ENCODE data around the gene PDE3B.

The PDE3B gene

GRCh38 chr11:14821031-14821430, 177.4 kb downstream of the PDE3B start:
- Histone ChIP-seq H3K4me1 (ENCODE audit: control insufficient read depth in 1 of 2, insufficient read depth in 2 of 2, low read length in 2 of 2) (no peaks in the 10 kb centered on the region), H3K36me3 (ENCODE audit: control insufficient read depth in 1 of 2, insufficient read depth in 2 of 2, low read length in 2 of 2) (no peaks in the 10 kb centered on the region), H3K9ac (ENCODE audit: low read depth in 1 of 2, low read length in 2 of 2) (no peak overlapping the region), H3K4me3 (ENCODE audit: low read depth in 1 of 2, low read length in 2 of 2) (no peak overlapping the region), H3K27me3 (ENCODE audit: control insufficient read depth in 1 of 2, insufficient read depth in 2 of 2, low read length in 2 of 2) (no peaks in the 10 kb centered on the region), H3K9me3 (ENCODE audit: control insufficient read depth in 1 of 2, low read length in 2 of 2) (no peaks in the 10 kb centered on the region), H3K27ac (ENCODE audit: low read depth, low read length) (no peak overlapping the region)

GRCh38 chr11:14826600-14826999, 183.0 kb downstream of the PDE3B start:
- no peaks in the 10 kb centered on the region for H3K36me3 ChIP-seq (ENCODE audit: control insufficient read depth in 1 of 2, insufficient read depth in 2 of 2, low read length in 2 of 2)
- H3K9ac ChIP-seq (ENCODE audit: low read depth in 1 of 2, low read length in 2 of 2): no peak overlapping the region
- H3K4me1 ChIP-seq (ENCODE audit: control insufficient read depth in 1 of 2, insufficient read depth in 2 of 2, low read length in 2 of 2): no peaks in the 10 kb centered on the region
- no peaks in the 10 kb centered on the region for H3K9me3 ChIP-seq (ENCODE audit: control insufficient read depth in 1 of 2, low read length in 2 of 2)
- H3K27ac ChIP-seq (ENCODE audit: low read depth, low read length): no peak overlapping the region
- no peak overlapping the region for H3K4me3 ChIP-seq (ENCODE audit: low read depth in 1 of 2, low read length in 2 of 2)
- no peaks in the 10 kb centered on the region for H3K27me3 ChIP-seq (ENCODE audit: control insufficient read depth in 1 of 2, insufficient read depth in 2 of 2, low read length in 2 of 2)

- H3K27ac ChIP-seq (ENCODE audit: low read depth, low read length): no peak overlapping the region
- H3K9ac ChIP-seq (ENCODE audit: low read depth in 1 of 2, low read length in 2 of 2): no peak overlapping the region
- H3K36me3 ChIP-seq (ENCODE audit: control insufficient read depth in 1 of 2, insufficient read depth in 2 of 2, low read length in 2 of 2): no peaks in the 10 kb centered on the region
- H3K27me3 ChIP-seq (ENCODE audit: control insufficient read depth in 1 of 2, insufficient read depth in 2 of 2, low read length in 2 of 2): no peaks in the 10 kb centered on the region
- no peaks in the 10 kb centered on the region for H3K9me3 ChIP-seq (ENCODE audit: control insufficient read depth in 1 of 2, low read length in 2 of 2)
- no peaks in the 10 kb centered on the region for H3K4me1 ChIP-seq (ENCODE audit: control insufficient read depth in 1 of 2, insufficient read depth in 2 of 2, low read length in 2 of 2)
- no peak overlapping the region for H3K4me3 ChIP-seq (ENCODE audit: low read depth in 1 of 2, low read length in 2 of 2)
Observed at GRCh38 chr11:14835496-14836492, 192.2 kb downstream of the PDE3B start.

- Histone ChIP-seq H3K36me3 (ENCODE audit: control insufficient read depth in 1 of 2, insufficient read depth in 2 of 2, low read length in 2 of 2) (no peaks in the 10 kb centered on the region), H3K27me3 (ENCODE audit: control insufficient read depth in 1 of 2, insufficient read depth in 2 of 2, low read length in 2 of 2) (no peaks in the 10 kb centered on the region), H3K27ac (ENCODE audit: low read depth, low read length) (no peak overlapping the region), H3K9ac (ENCODE audit: low read depth in 1 of 2, low read length in 2 of 2) (no peak overlapping the region), H3K4me1 (ENCODE audit: control insufficient read depth in 1 of 2, insufficient read depth in 2 of 2, low read length in 2 of 2) (no peaks in the 10 kb centered on the region), H3K4me3 (ENCODE audit: low read depth in 1 of 2, low read length in 2 of 2) (no peak overlapping the region), H3K9me3 (ENCODE audit: control insufficient read depth in 1 of 2, low read length in 2 of 2) (no peaks in the 10 kb centered on the region)
Observed at GRCh38 chr11:14842002-14842401, 198.4 kb downstream of the PDE3B start.

GRCh38 chr11:14852571-14853177, 209.1 kb downstream of the PDE3B start:
- no peaks in the 10 kb centered on the region for H3K36me3 ChIP-seq (ENCODE audit: control insufficient read depth in 1 of 2, insufficient read depth in 2 of 2, low read length in 2 of 2)
- no peak overlapping the region for H3K9ac ChIP-seq (ENCODE audit: low read depth in 1 of 2, low read length in 2 of 2)
- no peaks in the 10 kb centered on the region for H3K9me3 ChIP-seq (ENCODE audit: control insufficient read depth in 1 of 2, low read length in 2 of 2)
- H3K27me3 ChIP-seq (ENCODE audit: control insufficient read depth in 1 of 2, insufficient read depth in 2 of 2, low read length in 2 of 2): no peaks in the 10 kb centered on the region
- no peaks in the 10 kb centered on the region for H3K4me1 ChIP-seq (ENCODE audit: control insufficient read depth in 1 of 2, insufficient read depth in 2 of 2, low read length in 2 of 2)
- no peak overlapping the region for H3K27ac ChIP-seq (ENCODE audit: low read depth, low read length)
- no peak overlapping the region for H3K4me3 ChIP-seq (ENCODE audit: low read depth in 1 of 2, low read length in 2 of 2)

- Histone ChIP-seq H3K27ac (ENCODE audit: low read depth, low read length) (no peak overlapping the region), H3K27me3 (ENCODE audit: control insufficient read depth in 1 of 2, insufficient read depth in 2 of 2, low read length in 2 of 2) (no peaks in the 10 kb centered on the region), H3K4me1 (ENCODE audit: control insufficient read depth in 1 of 2, insufficient read depth in 2 of 2, low read length in 2 of 2) (no peaks in the 10 kb centered on the region), H3K9ac (ENCODE audit: low read depth in 1 of 2, low read length in 2 of 2) (no peak overlapping the region), H3K4me3 (ENCODE audit: low read depth in 1 of 2, low read length in 2 of 2) (no peak overlapping the region), H3K36me3 (ENCODE audit: control insufficient read depth in 1 of 2, insufficient read depth in 2 of 2, low read length in 2 of 2) (no peaks in the 10 kb centered on the region), H3K9me3 (ENCODE audit: control insufficient read depth in 1 of 2, low read length in 2 of 2) (no peaks in the 10 kb centered on the region)
Observed at GRCh38 chr11:14854057-14854456, 210.5 kb downstream of the PDE3B start.

GRCh38 chr11:14855890-14856289, 212.3 kb downstream of the PDE3B start:
- Histone ChIP-seq H3K27me3 (ENCODE audit: control insufficient read depth in 1 of 2, insufficient read depth in 2 of 2, low read length in 2 of 2) (no peaks in the 10 kb centered on the region), H3K9ac (ENCODE audit: low read depth in 1 of 2, low read length in 2 of 2) (no peak overlapping the region), H3K4me1 (ENCODE audit: control insufficient read depth in 1 of 2, insufficient read depth in 2 of 2, low read length in 2 of 2) (peaks cover 0 to under 1% of the 10 kb centered on the region in 2 donors), H3K4me3 (ENCODE audit: low read depth in 1 of 2, low read length in 2 of 2) (no peak overlapping the region), H3K9me3 (ENCODE audit: control insufficient read depth in 1 of 2, low read length in 2 of 2) (no peaks in the 10 kb centered on the region), H3K27ac (ENCODE audit: low read depth, low read length) (no peak overlapping the region), H3K36me3 (ENCODE audit: control insufficient read depth in 1 of 2, insufficient read depth in 2 of 2, low read length in 2 of 2) (no peaks in the 10 kb centered on the region)

- Histone ChIP-seq H3K9me3 (ENCODE audit: control insufficient read depth in 1 of 2, low read length in 2 of 2) (no peaks in the 10 kb centered on the region), H3K27me3 (ENCODE audit: control insufficient read depth in 1 of 2, insufficient read depth in 2 of 2, low read length in 2 of 2) (no peaks in the 10 kb centered on the region), H3K4me1 (ENCODE audit: control insufficient read depth in 1 of 2, insufficient read depth in 2 of 2, low read length in 2 of 2) (peaks cover 6% of the 10 kb centered on the region in 2 donors), H3K36me3 (ENCODE audit: control insufficient read depth in 1 of 2, insufficient read depth in 2 of 2, low read length in 2 of 2) (no peaks in the 10 kb centered on the region), H3K4me3 (ENCODE audit: low read depth in 1 of 2, low read length in 2 of 2) (no peak overlapping the region), H3K9ac (ENCODE audit: low read depth in 1 of 2, low read length in 2 of 2) (no peak overlapping the region), H3K27ac (ENCODE audit: low read depth, low read length) (no peak overlapping the region)
Observed at GRCh38 chr11:14857621-14858020, 214.0 kb downstream of the PDE3B start.

- Histone ChIP-seq H3K4me1 (ENCODE audit: control insufficient read depth in 1 of 2, insufficient read depth in 2 of 2, low read length in 2 of 2) (peaks cover 6% of the 10 kb centered on the region in 2 donors), H3K36me3 (ENCODE audit: control insufficient read depth in 1 of 2, insufficient read depth in 2 of 2, low read length in 2 of 2) (no peaks in the 10 kb centered on the region), H3K27me3 (ENCODE audit: control insufficient read depth in 1 of 2, insufficient read depth in 2 of 2, low read length in 2 of 2) (no peaks in the 10 kb centered on the region), H3K9ac (ENCODE audit: low read depth in 1 of 2, low read length in 2 of 2) (no peak overlapping the region), H3K4me3 (ENCODE audit: low read depth in 1 of 2, low read length in 2 of 2) (no peak overlapping the region), H3K27ac (ENCODE audit: low read depth, low read length) (no peak overlapping the region), H3K9me3 (ENCODE audit: control insufficient read depth in 1 of 2, low read length in 2 of 2) (no peaks in the 10 kb centered on the region)
Observed at GRCh38 chr11:14858404-14858803, 214.8 kb downstream of the PDE3B start.

GRCh38 chr11:14860511-14860910, 216.9 kb downstream of the PDE3B start:
- H3K9me3 ChIP-seq (ENCODE audit: control insufficient read depth in 1 of 2, low read length in 2 of 2): no peaks in the 10 kb centered on the region
- peaks cover 6% of the 10 kb centered on the region in 2 donors for H3K4me1 ChIP-seq (ENCODE audit: control insufficient read depth in 1 of 2, insufficient read depth in 2 of 2, low read length in 2 of 2)
- H3K27me3 ChIP-seq (ENCODE audit: control insufficient read depth in 1 of 2, insufficient read depth in 2 of 2, low read length in 2 of 2): no peaks in the 10 kb centered on the region
- no peaks in the 10 kb centered on the region for H3K36me3 ChIP-seq (ENCODE audit: control insufficient read depth in 1 of 2, insufficient read depth in 2 of 2, low read length in 2 of 2)
- no peak overlapping the region for H3K4me3 ChIP-seq (ENCODE audit: low read depth in 1 of 2, low read length in 2 of 2)
- H3K27ac ChIP-seq (ENCODE audit: low read depth, low read length): no peak overlapping the region
- H3K9ac ChIP-seq (ENCODE audit: low read depth in 1 of 2, low read length in 2 of 2): no peak overlapping the region

All from duodenal mucosa (tissue), 2 donors.